Thyroid gland (tissue), 4 donors: ENCODE results near the gene JUN. TPM values are rescaled to one million over a fixed set of nuclear protein-coding genes. Genes with fewer than 3 reads are reported as not detected.
A peak's percentile ranks its signal among the peaks of the same experiment; 100 is the strongest.

Experiments used
- DNase-seq, 2 donors: peaks; one replicate each; pipeline ENCODE4 v3.0.0-alpha.2; 2019
- H3K27ac ChIP-seq, 3 donors: fragments of 200-600 bp; sonication (generic); 1 replicate in 2 of 3; 2 replicates in 1 of 3; pipeline ENCODE4 v1.5.1; 2016 to 2019; ENCODE audit warnings: mild to moderate bottlenecking in 1 of 3, moderate library complexity in 1 of 3
- H3K27me3 ChIP-seq: fragments of 200-600 bp; sonication (generic); one replicate; pipeline ENCODE4 v1.5.1; 2019
- H3K36me3 ChIP-seq, 2 donors: fragments of 200-600 bp; sonication (generic); one replicate each; pipeline ENCODE4 v1.5.1; 2016 to 2019
- H3K4me1 ChIP-seq, 2 donors: fragments of 200-600 bp; sonication (generic); one replicate each; pipeline ENCODE4 v1.5.1; 2017 to 2019
- H3K4me3 ChIP-seq, 3 donors: fragments of 200-600 bp; sonication (generic); replicated peaks in 1 of 3; 1 replicate in 2 of 3; 2 replicates in 1 of 3; pipeline ENCODE4 v1.5.1; 2016; ENCODE audit warnings: mild to moderate bottlenecking in 1 of 3
- H3K9me3 ChIP-seq: fragments of 200-600 bp; sonication (generic); one replicate; pipeline ENCODE4 v1.5.1; 2017
- CTCF ChIP-seq, 6 experiments: fragments of 200-600 bp in 3 of 6; fragments of 450-650 bp in 3 of 6; sonication (generic) in 3 of 6; IDR thresholded peaks; one replicate each; pipeline ENCODE4 v1.5.1; 2016 to 2019; ENCODE audit warnings: antibody characterized with exemption in 6 of 6, mild to moderate bottlenecking in 2 of 6, inconsistent platforms in 1 of 6, moderate library complexity in 1 of 6
- POLR2A ChIP-seq, 2 donors: fragments of 450-650 bp; IDR thresholded peaks; one replicate each; pipeline ENCODE4 v1.6.1; 2017; ENCODE audit warnings: antibody characterized with exemption in 2 of 2, mild to moderate bottlenecking in 2 of 2, moderate library complexity in 1 of 2
- WGBS, 2 donors: methylation state at CpG; one replicate each; pipeline ENCODE4 v1.1.5; 2017; 5-methylcytosine and 5-hydroxymethylcytosine counted together
- intact Hi-C: fragments of 100-400 bp; cut with DNase I; formaldehyde crosslinking; loops from one replicate; pipeline ENCODE4 v1.15.1; 2023
- total RNA-seq, 4 donors: library from RNA; depleted of rRNA; stranded (reverse); fragments of >200 nt; gene quantifications; one replicate each; pipeline ENCODE4 v1.2.3, GENCODE V29; 2016

JUN gene
- total RNA-seq, 4 donors from 2014 or later: 124 to 283 (median 133) TPM

- Histone ChIP-seq H3K27me3 (no peaks in the 10 kb centered on the region), H3K9me3 (no peaks in the 10 kb centered on the region), H3K4me3 (no peak overlapping the region), H3K36me3 (peaks cover 6 to 16% of the 10 kb centered on the region in 2 donors), H3K27ac (peak overlapping the region; percentile 99), H3K4me1 (peaks cover 2 to 10% of the 10 kb centered on the region in 2 donors)
- WGBS, 2 donors: 84 to 92% methylated on average over 2 of the region's 2 CpGs
- DNase-seq: no peak
- intact Hi-C loops: no loop called here
- no peak for TF ChIP-seq POLR2A (IDR thresholded peaks at IDR 0.05)
These were observed 4.6 kb downstream of the JUN start for GRCh38 chr1:58779059-58779754.

- Histone ChIP-seq H3K4me3 (no peak overlapping the region), H3K27ac (peak overlapping the region in 1 of 3 donors; percentile 99), H3K36me3 (peaks cover 6 to 16% of the 10 kb centered on the region in 2 donors), H3K4me1 (peaks cover 10 to 15% of the 10 kb centered on the region in 2 donors), H3K27me3 (no peaks in the 10 kb centered on the region), H3K9me3 (no peaks in the 10 kb centered on the region)
- intact Hi-C loops: no loop called here
- 97 to 100% methylated on average over 3 of the region's 3 CpGs for WGBS, 2 donors
- DNase-seq: no peak
- no peak for TF ChIP-seq POLR2A (IDR thresholded peaks at IDR 0.05)
- no peak for TF ChIP-seq CTCF (IDR thresholded peaks at IDR 0.05)
These were observed 5.4 kb downstream of the JUN start for GRCh38 chr1:58778385-58779000.

- Histone ChIP-seq H3K9me3 (no peaks in the 10 kb centered on the region), H3K27ac (peak overlapping the region; percentile 81 to 91 (median 86)), H3K4me1 (peaks cover 4 to 20% of the 10 kb centered on the region in 2 donors), H3K4me3 (no peak overlapping the region), H3K27me3 (no peaks in the 10 kb centered on the region), H3K36me3 (no peaks in the 10 kb centered on the region)
- WGBS, 2 donors: 73 to 74% methylated on average over 1 of the region's 1 CpG
- no peak for DNase-seq
- TF ChIP-seq POLR2A (IDR thresholded peaks at IDR 0.05): no peak
- TF ChIP-seq CTCF (IDR thresholded peaks at IDR 0.05): no peak
- intact Hi-C loops: no loop called here
These were observed 9.8 kb downstream of the JUN start for GRCh38 chr1:58774027-58774426.

GRCh38 chr1:58773406-58773840 is 10.4 kb downstream of the JUN start:
- H3K27me3 ChIP-seq: no peaks in the 10 kb centered on the region
- 1 to 3% methylated on average over 3 of the region's 3 CpGs for WGBS, 2 donors
- H3K27ac ChIP-seq: peak overlapping the region; percentile 81 to 91 (median 86)
- TF ChIP-seq CTCF (IDR thresholded peaks at IDR 0.05) (no peak), POLR2A (IDR thresholded peaks at IDR 0.05) (peak in 1 of 2 donors; percentile 73)
- no peaks in the 10 kb centered on the region for H3K36me3 ChIP-seq
- peaks cover 4 to 22% of the 10 kb centered on the region in 2 donors for H3K4me1 ChIP-seq
- no peak overlapping the region for H3K4me3 ChIP-seq
- DNase-seq: peak; percentile 71 to 79
- H3K9me3 ChIP-seq: no peaks in the 10 kb centered on the region
- intact Hi-C loops: no loop called here

GRCh38 chr1:58769809-58770320 is 14.0 kb downstream of the JUN start:
- Histone ChIP-seq H3K9me3 (no peaks in the 10 kb centered on the region), H3K27ac (no peak overlapping the region), H3K27me3 (no peaks in the 10 kb centered on the region), H3K4me3 (no peak overlapping the region), H3K4me1 (peaks cover 4 to 23% of the 10 kb centered on the region in 2 donors), H3K36me3 (no peaks in the 10 kb centered on the region)
- no peak for TF ChIP-seq CTCF (IDR thresholded peaks at IDR 0.05)
- TF ChIP-seq POLR2A (IDR thresholded peaks at IDR 0.05): no peak
- DNase-seq: no peak
- 70 to 74% methylated on average over 9 of the region's 9 CpGs for WGBS, 2 donors
- intact Hi-C loops: loop anchor here (2.0 kb wide), 1 partner anchor 29 kb away; no protein-coding TSS in a partner anchor
